Measurements from ENCODE around the gene GAS6. TPM values are rescaled to one million over a fixed set of nuclear protein-coding genes. Genes with fewer than 3 reads are reported as not detected.

The GAS6 gene
- total RNA-seq, 1 donor from 2014 or later: 47.6 TPM

DNA sequence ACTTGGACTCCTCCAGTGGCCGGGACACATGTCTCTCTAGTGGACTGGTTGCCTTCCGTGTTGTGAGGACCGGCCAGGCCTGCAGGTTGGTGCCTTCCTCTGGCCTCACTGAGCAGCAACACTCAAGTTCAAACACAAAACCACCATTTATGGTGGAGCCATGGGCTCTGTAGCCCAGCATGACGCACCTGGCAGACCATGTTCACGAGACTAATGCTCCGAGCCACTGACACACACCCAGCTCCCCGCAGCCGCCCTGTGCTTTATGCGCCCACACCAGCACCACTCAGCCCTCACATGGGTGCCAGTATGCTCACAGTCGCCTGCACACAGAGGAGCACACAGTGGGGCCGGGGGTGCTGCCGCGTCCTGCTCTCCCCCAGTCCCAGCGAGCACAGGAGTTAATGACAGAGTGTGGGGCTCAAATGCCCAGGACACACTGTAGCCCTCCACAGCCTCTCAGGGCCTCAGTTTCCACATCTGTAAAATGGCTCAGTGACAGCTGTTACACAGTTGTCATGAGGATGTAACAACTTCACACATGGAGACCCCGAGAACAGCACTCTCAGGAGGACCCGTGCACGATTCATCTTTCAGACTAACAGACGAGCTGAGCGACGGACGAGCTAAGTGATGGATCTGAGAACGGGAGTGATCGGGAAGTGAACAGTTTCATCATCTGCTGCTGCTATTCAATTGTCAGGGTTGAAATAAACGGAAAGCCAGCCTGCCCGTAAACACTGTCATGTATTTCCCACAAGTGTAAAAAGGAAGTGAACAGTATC lies 7.8 kb downstream of the GAS6 start:
- no peaks in the 10 kb centered on the region for H3K36me3 Mint-ChIP-seq (ENCODE audit: unreplicated experiment)
- DNase-seq: no peak
- TF ChIP-seq, protein P1, sequence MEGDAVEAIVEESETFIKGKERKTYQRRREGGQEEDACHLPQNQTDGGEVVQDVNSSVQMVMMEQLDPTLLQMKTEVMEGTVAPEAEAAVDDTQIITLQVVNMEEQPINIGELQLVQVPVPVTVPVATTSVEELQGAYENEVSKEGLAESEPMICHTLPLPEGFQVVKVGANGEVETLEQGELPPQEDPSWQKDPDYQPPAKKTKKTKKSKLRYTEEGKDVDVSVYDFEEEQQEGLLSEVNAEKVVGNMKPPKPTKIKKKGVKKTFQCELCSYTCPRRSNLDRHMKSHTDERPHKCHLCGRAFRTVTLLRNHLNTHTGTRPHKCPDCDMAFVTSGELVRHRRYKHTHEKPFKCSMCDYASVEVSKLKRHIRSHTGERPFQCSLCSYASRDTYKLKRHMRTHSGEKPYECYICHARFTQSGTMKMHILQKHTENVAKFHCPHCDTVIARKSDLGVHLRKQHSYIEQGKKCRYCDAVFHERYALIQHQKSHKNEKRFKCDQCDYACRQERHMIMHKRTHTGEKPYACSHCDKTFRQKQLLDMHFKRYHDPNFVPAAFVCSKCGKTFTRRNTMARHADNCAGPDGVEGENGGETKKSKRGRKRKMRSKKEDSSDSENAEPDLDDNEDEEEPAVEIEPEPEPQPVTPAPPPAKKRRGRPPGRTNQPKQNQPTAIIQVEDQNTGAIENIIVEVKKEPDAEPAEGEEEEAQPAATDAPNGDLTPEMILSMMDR (IDR thresholded peaks at IDR 0.05; ENCODE audit: partially characterized antibody, unreplicated experiment): no peak
- H3K4me3 Mint-ChIP-seq (ENCODE audit: unreplicated experiment): no peak overlapping the region
- H3K27me3 Mint-ChIP-seq (ENCODE audit: unreplicated experiment): peaks cover 4% of the 10 kb centered on the region
- peaks cover 16% of the 10 kb centered on the region for H3K9me3 Mint-ChIP-seq (ENCODE audit: unreplicated experiment)
- peaks cover 8% of the 10 kb centered on the region for H3K4me1 Mint-ChIP-seq (ENCODE audit: low read depth, unreplicated experiment)
- no peak overlapping the region for H3K27ac Mint-ChIP-seq (ENCODE audit: unreplicated experiment)

DNA sequence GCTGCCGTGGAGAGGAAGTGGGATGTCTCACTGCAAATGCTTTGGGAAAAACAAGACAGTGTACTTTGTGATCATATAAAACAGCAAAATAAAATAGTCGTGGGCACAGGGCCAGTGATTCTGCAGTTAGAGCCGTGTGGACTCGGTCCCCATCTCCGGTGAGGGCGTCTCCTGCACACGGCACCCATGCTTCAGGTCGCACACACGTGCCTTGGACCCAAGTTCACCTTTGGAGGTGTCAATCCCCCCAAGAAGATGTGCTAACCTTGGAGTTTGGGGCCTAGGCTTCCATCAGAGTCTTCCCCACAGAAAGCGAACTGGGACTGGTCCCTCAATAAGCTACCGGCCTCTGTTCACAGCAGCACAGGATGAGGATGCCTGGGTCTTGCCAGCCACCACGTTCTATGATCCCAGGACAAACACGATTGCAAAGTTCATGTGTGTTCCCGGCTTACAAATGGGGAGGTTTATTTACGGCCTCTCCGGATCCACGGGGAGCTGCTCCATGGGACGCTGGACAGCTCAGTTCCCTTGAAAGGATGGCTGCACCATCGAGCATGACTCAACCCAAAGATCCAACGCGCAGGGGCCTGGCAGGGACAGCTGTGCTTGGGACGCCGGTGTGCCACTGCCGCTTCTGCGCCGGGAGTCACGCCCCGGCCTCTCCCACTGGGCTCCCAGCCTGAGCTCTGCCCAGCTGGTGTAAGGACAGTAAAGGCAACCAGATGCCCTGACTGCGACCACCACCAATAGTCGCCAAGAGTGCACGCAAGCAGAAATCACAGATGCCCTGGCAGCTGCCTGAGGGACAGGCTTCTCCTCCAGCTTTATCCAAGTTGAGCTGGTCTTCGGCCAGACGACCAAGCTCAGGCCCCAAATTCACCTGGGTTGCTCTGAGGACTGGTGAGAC lies 8.6 kb downstream of the GAS6 start:
- TF ChIP-seq, protein P1 (IDR thresholded peaks at IDR 0.05; ENCODE audit: partially characterized antibody, unreplicated experiment): no peak
- Mint-ChIP-seq H3K36me3 (ENCODE audit: unreplicated experiment) (no peaks in the 10 kb centered on the region), H3K9me3 (ENCODE audit: unreplicated experiment) (peaks cover 13% of the 10 kb centered on the region), H3K27me3 (ENCODE audit: unreplicated experiment) (peaks cover 4% of the 10 kb centered on the region), H3K4me1 (ENCODE audit: low read depth, unreplicated experiment) (peaks cover 8% of the 10 kb centered on the region), H3K27ac (ENCODE audit: unreplicated experiment) (no peak overlapping the region), H3K4me3 (ENCODE audit: unreplicated experiment) (no peak overlapping the region)
- no peak for DNase-seq

DNA sequence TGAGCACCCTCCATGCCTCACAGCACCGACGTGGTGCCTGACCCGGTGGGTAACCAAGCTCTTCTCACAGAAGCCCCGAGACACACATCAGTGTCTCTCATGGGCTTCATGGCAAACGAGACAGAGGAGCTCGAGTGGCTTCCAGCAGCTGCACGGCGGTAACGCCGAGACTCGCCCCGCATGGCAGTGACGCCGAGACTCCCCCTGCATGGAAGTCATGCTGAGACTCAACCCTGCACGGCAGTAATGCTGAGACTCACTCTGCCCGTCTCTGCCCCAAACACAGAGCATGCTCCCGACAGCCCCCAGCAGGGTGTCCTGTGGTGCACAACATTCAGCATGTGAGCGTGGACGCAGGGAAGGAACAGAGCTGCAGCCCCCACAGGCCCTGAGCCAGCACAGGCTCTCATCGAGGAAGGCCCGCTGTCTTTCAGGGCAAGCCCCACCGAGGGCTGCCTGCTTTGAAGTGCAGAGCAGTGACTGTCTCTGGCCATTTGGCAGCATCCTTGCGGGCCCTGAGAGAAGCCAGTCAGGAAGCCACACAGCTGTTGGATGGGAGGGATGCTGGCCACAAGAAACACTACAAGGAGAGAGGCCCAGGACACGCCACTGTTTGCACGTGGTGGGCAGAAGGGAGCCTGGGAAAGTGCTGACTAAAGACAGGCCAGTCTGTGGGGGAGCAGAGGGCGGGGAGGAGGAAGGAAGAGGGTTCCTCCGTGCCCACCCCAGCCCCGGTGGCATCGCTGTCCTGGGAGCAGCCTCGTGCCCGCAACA lies 9.5 kb downstream of the GAS6 start:
- DNase-seq: no peak

DNA sequence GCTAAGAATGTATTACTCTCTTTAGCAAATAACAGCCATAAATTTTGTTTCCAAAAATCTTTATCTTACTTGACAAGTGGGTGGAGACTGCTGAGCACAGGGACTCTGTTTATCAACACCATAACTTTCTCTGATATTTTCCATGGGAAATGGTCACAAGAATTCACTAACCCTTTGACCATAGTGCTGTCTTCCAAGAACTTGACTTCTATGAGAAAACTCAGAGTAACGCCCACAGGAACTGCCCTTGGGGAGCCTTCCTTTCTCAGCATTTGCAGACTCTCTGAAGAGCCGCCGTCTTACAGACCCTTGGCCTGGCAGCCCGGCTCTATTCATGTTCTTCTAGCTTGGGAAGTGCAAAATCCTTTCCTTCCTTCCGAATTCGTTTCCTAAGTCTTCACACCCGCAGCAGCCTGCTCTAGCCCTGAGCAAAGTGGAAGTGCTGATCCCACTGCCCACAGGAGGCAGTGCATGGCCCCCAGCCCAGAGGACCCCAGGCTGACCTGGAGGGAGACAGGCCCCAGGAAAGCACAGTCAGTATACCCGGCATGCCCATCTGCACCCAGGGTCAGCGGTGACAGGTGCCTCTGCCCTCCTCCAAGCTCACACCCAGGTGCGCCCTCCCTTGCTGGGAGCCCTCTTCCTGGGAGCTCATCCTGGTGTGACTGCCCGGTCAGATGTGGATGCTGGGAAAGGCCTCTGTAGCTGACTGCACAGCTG lies 10.2 kb downstream of the GAS6 start:
- Mint-ChIP-seq H3K27ac (ENCODE audit: unreplicated experiment) (no peak overlapping the region), H3K4me3 (ENCODE audit: unreplicated experiment) (no peak overlapping the region), H3K27me3 (ENCODE audit: unreplicated experiment) (peaks cover 4% of the 10 kb centered on the region), H3K4me1 (ENCODE audit: low read depth, unreplicated experiment) (peaks cover 6% of the 10 kb centered on the region), H3K36me3 (ENCODE audit: unreplicated experiment) (no peaks in the 10 kb centered on the region), H3K9me3 (ENCODE audit: unreplicated experiment) (peaks cover 7% of the 10 kb centered on the region)
- DNase-seq: no peak
- TF ChIP-seq, protein P1 (IDR thresholded peaks at IDR 0.05; ENCODE audit: partially characterized antibody, unreplicated experiment): no peak

More for the DNA sequence above, 9.5 kb downstream of the GAS6 start:
- Mint-ChIP-seq H3K9me3 (ENCODE audit: unreplicated experiment) (peaks cover 10% of the 10 kb centered on the region), H3K27me3 (ENCODE audit: unreplicated experiment) (peaks cover 4% of the 10 kb centered on the region), H3K4me1 (ENCODE audit: low read depth, unreplicated experiment) (peaks cover 6% of the 10 kb centered on the region), H3K4me3 (ENCODE audit: unreplicated experiment) (no peak overlapping the region), H3K36me3 (ENCODE audit: unreplicated experiment) (no peaks in the 10 kb centered on the region), H3K27ac (ENCODE audit: unreplicated experiment) (no peak overlapping the region)
- TF ChIP-seq, protein P1 (IDR thresholded peaks at IDR 0.05; ENCODE audit: partially characterized antibody, unreplicated experiment): no peak

All from glutamatergic neuron (in vitro differentiated cells).